GM13977 (cell line): ENCODE measurements around the gene PHLDB1.

ENCODE experiments used
- DNase-seq: peaks from one replicate; pipeline ENCODE4 v3.0.0; 2012; ENCODE audit warnings: low spot score
- in situ Hi-C: fragments of 300-500 bp; cut with MboI; formaldehyde crosslinking; loops from one replicate; pipeline ENCODE4 v1.12.0; 2022; ENCODE audit warnings: low sequenced_read_pairs, low pct_unique_long_range_greater_than_20kb, mixed read lengths, inconsistent platforms; ENCODE audit not compliant: unreplicated experiment
- TF ChIP-seq, protein P1 (sequence below): IDR thresholded peaks from 2 replicates; pipeline ENCODE4 v1.5.1; 2012; ENCODE audit warnings: mild to moderate bottlenecking, control low read depth; ENCODE audit not compliant: insufficient read depth; ENCODE audit errors: extremely low read depth, missing control alignments

PHLDB1 gene

DNA sequence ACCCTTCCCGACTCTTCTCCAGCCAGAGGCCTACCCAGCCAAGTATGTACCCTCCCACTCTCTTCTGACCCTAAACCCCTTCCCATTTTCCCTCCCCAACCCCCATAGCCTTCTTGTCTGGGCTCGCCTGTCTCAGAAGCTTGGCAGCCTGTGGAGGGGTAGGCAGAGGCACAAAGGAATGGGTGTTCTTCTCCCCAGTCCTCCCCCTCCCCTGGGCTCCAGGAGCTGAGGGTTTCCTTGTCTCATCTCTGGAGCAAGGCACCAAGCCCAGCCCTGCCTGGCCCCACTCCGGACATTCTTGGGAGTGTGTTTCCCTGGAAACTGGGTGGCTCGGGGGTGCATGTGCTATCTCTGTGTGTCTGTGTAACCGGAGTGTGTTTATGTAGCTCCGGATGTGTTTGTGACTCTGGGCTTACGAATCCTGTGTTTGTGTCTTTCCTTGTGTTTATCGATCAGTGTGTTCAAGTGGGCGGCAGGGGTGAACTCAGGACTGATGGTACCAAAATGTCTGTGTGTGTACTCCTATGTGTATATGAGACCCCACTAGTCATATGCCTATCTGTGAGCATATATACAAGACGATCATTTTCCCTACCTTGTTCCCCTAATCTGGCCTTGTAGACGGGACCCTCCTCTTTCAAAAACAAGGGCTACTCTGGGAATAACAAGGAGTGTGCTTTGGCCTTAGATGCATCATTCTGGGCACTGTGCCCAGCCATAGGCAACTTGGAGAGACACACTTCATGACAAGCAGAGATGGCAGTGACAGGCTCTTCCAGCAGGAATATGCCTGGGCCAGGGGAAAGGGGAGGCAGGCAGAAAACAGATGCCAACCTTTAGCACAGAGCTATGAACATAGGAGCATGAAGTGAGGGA is 10.9 kb downstream of the PHLDB1 start:
- no peak for DNase-seq

DNA sequence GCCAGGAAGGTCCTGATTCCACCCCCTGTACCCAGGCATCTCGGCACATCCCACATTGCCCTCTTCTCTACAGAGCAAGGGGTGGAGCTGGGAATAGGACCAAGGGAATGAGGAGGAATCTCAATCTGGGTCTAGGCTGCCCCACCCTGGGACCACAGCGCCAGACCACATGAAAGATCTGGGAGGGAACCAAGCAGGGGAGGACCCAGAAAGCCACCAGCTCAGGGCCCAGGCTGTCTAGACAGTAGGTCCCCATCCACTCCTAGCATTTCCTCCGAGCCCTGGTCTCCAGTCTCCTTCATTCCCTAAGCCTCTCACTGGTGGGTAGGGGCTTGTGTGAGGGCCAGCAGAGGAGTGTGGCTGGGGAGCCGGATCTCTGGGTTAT is 11.6 kb downstream of the PHLDB1 start:
- in situ Hi-C loops, result no loop called here
- DNase-seq, result no peak
- TF ChIP-seq, protein P1, sequence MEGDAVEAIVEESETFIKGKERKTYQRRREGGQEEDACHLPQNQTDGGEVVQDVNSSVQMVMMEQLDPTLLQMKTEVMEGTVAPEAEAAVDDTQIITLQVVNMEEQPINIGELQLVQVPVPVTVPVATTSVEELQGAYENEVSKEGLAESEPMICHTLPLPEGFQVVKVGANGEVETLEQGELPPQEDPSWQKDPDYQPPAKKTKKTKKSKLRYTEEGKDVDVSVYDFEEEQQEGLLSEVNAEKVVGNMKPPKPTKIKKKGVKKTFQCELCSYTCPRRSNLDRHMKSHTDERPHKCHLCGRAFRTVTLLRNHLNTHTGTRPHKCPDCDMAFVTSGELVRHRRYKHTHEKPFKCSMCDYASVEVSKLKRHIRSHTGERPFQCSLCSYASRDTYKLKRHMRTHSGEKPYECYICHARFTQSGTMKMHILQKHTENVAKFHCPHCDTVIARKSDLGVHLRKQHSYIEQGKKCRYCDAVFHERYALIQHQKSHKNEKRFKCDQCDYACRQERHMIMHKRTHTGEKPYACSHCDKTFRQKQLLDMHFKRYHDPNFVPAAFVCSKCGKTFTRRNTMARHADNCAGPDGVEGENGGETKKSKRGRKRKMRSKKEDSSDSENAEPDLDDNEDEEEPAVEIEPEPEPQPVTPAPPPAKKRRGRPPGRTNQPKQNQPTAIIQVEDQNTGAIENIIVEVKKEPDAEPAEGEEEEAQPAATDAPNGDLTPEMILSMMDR, result no peak

More for the DNA sequence above, 10.9 kb downstream of the PHLDB1 start:
- TF ChIP-seq, protein P1, result no peak
- in situ Hi-C loops, result no loop called here

DNA sequence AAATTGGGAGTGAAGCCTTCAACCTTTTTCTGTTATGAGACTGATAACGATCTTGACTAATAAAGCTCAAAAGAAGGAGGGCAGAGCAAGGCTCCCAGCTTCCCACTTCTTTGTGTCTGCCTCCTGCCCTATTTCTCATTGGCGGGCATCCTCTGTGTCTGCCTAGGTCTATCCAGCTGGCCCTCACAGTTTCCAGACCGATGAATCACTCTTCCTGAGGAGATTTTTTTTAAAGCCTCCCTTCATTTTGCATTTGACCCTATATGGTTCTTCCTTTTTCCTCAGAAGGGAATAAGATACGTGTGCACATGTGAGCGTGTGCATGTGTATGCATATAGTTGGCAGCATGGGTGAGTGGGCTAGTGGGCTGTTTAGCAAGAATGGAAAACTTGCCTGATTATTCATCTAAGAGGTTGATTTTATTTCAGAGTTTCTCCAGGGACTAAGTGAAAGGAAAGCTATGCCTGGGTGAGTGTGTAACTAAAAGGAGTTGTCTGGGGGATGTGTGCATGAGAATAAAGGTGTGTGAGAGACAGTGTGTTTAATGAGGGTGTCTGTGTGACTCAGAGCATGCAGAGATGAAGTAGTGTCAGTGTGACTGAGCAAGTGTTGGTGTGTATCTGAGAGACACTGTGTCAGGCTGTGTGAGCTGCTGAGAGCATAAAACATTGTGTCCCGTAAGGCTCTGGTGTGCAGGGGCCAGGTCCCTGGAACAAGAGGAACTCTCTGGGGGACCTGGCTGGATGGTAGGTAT is 12.2 kb downstream of the PHLDB1 start:
- in situ Hi-C loops, result no loop called here
- no peak for DNase-seq
- TF ChIP-seq, protein P1, result no peak

DNA sequence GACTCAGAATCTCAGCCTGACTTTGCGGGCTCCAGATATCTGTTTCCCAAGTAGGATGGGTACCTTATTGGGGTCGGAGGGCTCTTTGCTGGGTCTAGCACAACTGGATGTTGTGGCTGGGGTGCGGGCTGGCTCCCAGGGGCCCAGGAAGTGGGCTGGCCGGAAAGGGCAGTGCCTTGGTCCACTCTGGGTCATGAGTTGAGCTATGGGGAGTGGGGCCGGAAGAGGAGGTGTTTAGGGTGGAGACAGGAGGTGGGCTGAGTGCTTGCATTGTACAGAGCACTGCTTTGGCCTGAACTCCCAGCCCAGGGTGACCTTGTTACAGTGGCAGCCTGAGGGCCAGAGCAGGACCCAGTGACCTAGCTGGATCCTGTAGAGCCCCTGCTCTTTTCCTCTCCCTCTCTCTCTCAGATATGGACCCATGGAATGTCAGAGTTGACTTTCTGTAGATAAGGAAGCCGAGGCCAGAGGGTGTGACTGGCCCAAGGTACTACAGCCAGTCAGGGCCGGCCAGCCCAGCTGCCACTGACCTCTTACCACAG is 13.2 kb downstream of the PHLDB1 start:
- no peak for DNase-seq
- in situ Hi-C loops, result no loop called here
- TF ChIP-seq, protein P1, result no peak

DNA sequence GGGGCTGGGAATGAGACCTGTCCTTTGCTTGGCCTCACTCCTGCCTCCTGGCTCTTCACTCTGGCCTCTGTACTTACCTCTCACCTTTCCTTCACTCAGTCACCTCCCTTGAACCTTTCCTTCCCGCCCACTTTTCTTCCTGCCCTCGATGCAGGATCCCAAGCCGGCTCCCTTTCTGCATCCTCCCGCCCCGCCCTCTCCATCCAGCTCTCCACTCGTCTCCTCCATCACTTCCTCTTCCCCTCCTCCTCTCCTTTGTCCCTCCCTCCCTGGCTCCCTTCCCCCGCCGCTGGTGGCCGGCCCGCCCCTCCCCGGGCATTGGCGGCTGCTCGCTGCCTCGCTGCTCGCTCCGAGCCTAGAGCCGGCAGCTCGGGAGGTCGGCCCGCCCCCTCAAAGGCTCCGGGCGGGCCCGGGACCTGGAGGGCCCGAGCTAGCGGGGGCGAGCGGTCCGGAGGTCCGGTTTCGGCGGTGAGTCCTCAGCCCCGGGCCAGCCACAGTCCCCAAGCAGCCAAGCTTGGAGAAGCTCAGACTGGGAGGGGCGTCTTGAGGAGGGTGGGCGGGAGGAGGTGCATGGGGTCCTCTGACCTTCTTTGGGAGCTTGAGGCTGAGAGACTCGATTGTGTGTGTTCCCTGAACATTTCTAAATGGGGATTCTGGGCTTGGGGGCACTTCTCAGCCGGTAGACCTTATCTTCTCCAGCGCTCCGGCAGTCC is 13.8 kb downstream of the PHLDB1 start:
- TF ChIP-seq, protein P1, result no peak
- no peak for DNase-seq
- in situ Hi-C loops, result no loop called here

DNA sequence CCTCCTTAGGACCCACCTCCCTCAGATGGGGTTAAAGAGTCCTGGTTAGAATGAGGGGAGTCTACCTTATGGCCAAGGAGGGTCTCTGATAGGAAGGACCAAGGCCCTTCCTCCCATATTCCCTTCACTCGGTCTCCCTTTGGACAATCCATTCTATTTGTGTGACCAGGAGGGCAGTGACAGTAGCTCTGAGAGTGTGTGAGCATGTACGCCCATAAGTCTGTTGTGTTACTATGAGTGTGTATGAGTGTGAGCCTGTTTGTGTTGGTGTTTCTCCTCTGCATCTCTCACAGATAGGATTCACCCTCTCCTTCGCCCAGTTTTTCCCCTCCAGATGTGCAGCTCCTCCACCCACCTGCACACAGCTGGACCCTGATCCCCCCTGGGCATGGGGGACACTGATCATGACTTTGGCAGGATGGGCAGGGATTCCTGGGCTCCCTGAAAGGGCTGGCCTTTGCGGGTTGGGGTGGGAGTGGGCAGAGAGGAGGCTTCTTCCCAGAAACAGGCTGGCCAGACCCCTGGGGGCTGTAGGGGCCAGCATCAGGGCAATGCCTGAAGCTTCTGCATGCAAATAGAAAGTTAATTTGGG is 14.5 kb downstream of the PHLDB1 start:
- DNase-seq, result no peak
- in situ Hi-C loops, result no loop called here
- TF ChIP-seq, protein P1, result no peak
